HG03575 (cell line): Measurements from ENCODE around the gene PHACTR2.
"Not testable (repeated sequence)": the region's sequence is repeated elsewhere in the genome, so short reads cannot be mapped to it uniquely, and the experiment has no call there.

Experiments
- ATAC-seq: cut with Tn5 transposase; IDR thresholded peaks from one replicate; pipeline ENCODE4 v1.9.1; 2021; ENCODE audit not compliant: unreplicated experiment, insufficient number of reproducible peaks, low FRiP score; ENCODE audit errors: extremely low read depth

The PHACTR2 gene

DNA sequence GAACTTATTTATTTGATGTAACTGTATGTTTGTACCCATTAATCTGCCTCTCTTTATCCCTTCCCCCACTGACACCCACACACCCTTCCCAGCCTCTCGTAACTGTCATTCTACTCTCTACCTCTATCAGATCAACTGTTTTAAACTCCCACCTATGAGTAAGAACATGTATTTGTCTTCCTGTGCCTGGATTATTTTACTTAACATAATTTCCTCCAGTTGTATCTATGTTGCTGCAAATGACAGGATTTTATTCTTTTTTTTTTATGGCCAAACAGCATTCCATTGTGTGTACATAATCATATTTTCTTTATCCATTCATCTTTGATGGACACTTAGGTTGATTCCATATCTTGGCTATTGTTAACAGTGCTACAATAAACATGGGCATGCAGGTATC, 49.3 kb downstream of the PHACTR2 start:
- ATAC-seq: no peak

DNA sequence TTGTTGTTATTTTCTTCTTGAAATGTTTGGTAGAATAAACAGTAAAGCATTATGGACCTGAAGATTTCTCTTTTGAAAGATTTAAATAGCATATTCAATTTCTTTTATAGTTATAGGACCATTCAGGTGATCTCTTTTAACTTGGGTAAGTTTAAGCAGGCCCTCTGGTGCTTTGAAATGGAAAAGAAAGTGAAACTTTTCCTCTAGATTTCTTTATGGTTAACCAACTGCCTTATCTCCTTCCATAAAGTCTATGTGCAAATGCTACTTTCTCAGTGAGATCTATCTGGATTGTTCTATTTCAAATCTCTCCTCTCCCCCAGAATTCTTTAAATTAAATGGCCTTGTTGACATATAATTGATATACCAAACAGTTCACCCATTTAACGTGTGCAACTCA, 54.0 kb downstream of the PHACTR2 start:
- no peak for ATAC-seq

DNA sequence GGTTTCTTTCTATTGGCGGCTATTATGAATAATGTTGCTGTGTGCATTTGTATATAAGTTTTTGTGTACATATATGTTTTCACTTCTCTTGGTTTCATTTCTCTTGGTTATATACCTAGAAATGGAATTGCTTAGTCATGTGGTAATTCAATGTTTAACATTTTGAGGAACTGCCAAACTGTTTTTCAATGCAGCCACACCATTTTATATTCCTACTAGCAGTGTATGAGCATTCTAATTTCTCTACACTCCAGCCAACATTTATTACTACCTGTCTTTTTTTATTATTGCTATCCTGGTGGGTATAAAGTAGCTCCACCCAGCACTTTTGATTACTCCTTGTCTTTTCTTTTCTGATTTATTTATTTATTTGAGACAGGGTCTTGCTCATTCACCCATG, 54.8 kb downstream of the PHACTR2 start:
- no peak for ATAC-seq

DNA sequence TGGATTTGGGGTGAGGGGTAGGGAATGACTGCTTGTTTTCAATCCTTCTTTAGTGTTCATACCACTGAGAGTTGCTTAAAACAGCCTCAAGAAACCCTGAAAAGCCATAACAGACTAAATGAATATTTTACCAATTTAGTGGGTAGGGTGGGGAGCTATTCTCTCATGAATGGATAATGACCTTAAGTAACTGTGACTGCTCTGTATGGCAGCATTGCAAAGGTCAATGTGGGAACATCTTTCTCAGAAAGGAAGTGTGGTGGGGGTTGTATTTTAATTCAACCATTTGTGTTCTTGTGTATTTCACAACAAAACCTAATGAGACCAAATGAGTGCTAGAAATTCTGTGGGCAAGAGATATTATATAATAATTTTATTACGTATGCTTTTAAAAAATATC, 55.7 kb downstream of the PHACTR2 start:
- ATAC-seq: no peak

DNA sequence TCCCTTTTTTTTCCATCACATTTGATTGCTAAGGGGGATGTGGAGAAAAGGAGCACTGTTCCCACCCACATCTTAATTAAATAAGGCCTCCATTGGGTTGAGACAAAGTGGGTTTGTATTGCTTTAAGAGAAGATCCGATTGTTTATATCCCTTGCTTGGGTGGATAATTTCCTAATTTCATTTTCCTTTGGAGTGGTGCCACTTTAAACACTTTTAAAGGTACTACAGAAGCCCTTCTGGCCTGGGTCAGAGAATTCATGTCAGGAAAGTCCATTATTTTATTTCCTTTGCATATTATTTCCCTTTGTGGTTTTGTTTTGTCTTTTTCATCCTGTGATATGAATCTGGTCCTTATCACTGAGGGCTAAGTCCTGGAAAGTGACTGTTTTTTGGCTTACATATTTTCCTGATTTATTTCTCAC, 56.9 kb downstream of the PHACTR2 start:
- ATAC-seq: no peak

DNA sequence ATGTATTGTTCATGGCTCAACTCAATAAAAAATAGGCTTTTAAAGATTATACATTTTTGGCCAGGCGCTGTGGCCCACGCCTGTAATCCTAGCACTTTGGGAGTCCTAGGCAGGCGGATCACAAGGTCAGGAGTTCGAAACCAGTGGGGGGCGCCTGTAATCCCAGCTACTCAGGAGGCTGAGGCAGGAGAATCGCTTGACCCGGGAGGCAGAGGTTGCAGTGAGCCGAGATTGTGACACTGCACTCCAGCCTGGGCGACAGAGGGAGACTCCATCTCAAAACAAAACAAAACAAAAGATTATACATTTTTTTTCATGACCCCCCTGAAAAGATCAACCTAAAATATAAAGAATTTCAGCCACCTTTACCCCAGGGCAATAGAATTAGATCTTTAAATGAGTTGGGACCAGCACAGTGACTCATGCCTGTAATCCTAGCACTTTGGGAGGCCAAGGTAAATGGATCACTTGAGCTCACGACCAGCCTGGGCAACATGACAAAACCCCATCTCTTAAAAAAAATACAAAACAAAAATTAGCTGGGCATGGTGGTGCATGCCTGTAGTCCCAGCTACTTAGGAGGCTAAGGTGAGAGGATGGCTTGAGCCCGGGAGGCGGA, 60.4 kb downstream of the PHACTR2 start:
- ATAC-seq: not testable (repeated sequence)

DNA sequence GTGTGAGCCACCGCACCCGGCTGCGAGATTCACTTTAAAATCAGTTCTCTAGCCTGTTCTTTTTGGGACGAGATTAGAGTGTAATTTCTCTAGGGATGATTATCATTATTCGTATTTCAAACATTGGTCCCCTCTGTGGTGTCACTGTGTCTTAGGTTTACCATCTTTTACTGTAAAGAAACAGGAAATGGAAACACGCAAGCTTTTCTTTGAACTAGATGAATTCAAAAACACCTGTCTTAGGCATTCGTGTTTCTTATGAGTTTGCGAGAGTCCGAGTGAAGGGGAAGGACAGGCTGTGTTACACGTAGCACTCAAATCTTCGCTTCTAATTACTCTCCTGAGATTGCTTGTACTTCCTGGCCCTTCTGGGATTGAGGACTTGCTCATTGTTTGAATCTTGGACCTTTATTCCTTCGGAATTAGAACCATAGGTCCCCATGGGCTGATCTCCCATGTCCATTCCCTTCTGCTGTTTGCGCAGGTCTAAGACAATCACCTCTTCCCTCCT, 61.6 kb downstream of the PHACTR2 start:
- no peak for ATAC-seq

DNA sequence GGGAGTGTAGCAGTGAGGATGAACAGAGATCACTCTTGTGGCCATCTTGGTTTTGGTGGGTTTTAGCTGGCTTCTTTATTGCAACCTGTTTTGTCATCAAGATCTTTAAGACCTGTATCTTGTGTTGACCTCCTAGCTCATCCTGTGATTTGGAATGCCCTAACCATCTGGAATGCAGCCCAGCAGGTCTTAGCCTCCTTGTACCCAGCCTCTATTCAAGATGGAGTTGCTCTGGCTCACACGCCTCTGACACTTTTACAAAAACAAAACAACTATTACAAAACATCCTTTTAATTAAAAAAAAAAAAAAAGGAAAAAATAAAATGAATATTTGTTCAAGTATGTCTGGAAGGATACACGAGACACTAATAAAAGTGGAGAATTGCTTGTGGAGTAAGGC, 62.4 kb downstream of the PHACTR2 start:
- no peak for ATAC-seq

DNA sequence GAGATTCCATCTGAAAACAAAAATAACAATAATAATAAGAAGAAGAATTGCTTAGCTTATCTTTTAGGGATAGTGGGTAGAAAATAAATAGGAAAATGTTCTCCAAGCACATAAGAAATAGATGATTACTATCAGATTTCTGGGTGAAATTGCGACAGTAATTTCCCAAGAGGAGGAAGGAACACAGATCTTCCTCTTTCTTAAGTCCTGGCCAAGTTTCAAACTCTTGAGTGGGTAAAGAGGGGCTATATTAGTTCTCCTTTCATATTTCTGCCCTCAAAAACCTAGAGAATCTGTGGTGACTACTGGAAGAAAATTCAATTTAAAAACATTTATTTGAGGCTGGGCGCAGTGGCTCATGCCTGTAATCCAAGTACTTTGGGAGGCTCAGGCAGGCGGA, 63.7 kb downstream of the PHACTR2 start:
- no peak for ATAC-seq

DNA sequence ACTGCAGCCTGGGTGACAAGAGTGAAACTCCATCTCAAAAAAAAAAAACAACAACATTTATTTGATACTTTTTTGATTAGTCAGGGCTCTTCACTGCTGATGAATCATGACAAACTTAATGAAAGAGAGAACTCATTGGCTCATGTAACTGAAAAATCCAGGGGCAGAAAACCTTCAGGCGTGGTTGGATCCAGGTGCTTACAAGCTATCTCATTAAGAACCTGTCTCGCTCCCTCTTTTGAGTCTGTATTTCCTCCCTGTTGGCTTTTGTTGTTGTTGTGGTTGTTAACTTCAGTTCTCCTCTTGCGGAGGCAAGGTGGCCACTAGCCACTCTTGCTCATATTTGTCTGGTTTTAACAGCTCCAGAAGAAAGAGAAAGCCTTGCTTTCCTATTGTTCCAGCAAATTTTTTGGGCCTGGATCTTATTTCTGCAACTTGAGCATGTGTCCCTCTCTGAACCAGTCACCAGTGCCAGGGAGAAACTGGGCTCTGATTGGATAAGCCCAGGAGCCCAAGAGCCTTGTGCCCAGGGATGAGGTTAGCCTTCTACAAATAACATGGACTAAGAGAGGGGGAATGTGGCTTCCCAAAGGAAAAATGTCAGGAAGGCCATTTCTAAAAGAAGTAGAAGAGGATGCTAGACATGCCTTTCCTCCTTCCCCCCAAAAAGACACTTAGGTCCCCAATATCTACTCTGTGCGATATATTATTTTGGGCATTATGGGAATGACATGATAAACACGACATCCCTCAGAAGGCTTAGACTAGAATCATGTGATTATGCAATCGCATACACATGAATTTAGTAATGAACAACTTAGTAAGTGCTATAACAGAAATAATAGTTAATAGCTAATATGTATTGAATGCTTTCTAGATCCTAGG, 64.5 kb downstream of the PHACTR2 start:
- ATAC-seq: no peak

DNA sequence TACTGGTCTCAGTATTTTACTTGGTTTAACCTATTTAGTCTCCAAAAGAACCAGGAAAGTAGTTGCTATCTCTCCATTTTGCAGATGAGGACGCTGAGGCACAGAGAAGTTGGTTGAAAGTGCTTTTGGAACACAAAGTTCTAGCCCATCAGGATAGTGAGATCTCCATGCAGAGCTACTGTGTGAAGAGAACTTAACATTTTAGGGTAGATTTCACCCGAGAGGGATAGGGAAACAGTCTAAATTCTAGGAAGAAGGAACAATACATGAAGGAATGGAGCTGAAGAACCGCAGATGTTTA, 65.1 kb downstream of the PHACTR2 start:
- no peak for ATAC-seq

DNA sequence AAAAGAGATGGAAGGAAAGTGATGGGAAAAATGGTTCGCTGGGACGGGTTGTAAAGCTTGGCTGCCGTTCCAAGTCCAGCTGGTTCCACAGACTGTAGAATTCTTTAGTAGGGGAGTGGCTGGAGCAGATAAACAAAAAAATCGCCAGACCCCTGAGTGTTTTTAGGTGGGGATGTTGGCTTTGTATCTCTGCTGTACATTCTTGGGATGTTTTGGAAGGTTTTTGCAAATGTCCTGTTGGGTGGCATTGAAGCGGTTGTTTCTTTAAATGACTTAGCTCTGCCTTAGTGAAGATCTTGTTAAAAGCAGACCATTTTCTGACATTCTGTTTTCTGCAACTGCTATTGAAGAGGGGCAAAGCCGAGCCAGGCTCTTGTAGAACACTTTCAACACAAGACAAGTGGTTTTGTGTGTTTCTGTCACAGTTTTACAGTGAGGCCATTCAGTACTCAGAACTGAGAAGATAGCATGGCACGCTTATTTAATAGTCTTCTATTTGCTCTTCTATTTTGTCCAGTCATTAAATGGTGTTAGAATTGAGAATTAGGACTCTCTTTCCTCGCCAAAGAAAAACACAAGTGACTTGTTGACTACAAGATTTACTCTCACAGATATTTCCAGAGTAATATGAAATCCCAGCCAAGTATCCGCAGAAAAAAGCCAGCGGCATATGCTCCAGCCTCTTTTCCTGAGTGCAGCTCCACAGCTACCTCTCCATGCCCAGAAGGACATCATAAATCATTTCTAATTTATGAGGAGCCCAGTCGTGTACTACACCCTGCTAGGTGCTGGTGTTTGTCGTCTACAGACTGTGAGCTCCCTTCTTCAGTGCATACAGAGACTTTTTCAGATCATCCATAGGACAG, 65.8 kb downstream of the PHACTR2 start:
- ATAC-seq: no peak

DNA sequence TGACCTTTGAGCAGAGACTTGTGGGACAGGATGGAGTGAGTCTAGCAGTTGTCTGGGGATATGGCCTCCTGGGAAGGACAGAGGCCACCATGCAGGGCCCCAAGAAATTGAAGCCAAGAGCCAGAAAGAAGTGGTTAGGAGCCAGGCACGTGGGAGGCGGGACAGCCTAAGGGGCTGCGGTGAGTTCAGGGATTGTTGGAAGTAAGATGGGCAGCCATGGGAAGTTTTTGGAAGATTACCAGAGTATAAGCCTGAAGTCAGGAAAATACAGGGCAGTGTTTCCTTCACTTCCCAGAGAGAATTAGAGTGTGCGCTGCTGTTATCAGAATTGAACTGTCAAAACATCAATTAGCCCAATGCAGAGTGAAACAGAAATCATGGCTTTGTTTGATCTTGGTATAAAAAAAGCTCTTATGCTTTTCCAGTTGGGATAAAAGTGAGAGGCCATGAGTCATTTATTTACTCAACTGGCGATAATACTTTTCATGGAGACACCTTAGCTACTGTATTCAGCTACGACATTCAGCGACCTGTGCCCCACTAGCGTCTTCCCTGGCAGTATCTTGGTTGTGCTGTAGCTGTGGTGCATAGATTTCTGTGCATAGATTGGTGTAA, 66.9 kb downstream of the PHACTR2 start:
- ATAC-seq: no peak

DNA sequence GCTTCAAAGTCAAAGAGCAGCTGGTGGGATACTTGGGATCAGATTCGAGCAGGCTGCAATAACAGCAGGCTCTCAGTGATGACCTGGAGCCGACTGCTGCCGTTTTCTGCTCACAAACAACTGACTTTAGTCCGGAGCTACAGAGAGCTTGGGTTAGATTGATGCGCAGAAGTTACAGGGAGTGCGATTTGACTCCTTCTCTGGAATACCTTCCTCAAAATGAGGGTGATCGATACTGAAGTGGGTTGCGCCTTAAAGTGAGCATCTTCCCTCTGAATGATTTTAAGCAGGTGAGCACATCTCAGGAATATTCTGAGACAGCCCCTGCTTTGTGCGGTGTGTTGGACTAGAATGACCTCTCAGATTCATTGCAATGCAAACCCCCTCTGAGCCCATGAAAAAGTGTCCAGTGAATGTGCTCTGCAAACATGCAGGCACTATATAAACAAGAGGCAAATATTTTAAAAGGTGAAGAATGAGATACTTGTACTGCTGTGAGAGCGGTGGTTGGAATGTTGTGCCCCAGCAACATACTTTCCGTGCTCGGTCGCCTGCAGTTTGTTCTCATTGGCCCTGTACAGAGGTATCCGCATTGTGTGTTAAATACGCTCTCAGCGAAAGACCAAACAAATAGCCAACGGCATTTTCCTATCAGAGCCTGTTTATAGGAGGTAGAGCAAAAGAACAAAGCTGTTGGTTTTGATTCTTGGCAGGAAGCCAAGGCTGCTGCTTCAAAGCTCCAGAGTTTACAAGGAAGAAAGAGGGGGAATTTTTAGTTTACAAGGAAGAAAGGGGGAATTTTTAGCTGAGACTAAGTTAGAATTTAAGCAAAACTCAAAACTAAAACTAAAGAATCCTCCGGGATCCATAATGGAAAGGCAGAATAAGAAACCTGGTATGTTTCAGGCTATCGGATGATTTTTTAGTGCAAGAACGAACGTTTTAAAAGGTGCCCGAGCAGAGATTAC, 67.7 kb downstream of the PHACTR2 start:
- no peak for ATAC-seq

DNA sequence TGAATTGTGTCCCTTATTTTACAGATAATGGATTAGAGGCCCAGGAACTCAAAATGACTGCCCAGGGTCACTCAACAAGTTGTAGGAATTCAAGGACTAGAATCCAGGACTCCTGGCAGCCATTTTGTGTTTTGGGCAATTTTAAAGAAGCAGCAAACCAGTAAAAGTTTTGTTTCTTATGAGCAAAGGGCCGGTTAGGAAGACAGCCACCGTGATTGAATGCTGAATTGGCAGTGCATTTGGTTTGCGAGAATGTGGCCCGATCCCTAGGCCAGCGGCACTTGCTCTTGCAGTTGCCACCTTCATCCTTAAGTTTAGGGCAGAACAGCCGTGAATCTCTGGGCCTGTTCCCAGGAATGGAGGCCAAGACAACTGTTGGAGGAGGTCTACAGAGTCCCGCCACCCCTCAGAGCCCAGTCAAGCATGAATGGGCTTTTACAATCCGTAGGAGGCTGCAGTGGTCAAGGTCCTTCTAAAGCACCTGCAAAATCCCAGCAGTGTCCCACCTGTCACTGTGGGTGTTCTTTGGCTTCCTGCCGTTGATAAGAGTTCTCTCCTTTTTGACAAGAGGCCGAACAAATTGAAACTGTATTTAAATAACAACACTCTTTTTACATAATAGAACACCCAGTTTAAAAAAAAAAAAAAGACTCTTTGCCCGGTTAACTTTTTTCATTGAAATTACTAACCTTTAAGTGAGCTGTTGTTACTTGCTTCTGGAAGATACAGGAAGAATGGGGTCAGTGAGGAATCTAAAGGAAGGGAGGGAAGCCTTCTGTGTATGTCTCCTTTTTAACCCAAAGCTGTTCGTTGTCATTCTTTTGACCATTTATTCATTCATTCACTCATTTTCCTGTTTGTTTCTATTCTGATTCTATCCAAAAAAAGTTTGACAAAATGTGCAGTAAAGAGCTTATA, 68.7 kb downstream of the PHACTR2 start:
- no peak for ATAC-seq

DNA sequence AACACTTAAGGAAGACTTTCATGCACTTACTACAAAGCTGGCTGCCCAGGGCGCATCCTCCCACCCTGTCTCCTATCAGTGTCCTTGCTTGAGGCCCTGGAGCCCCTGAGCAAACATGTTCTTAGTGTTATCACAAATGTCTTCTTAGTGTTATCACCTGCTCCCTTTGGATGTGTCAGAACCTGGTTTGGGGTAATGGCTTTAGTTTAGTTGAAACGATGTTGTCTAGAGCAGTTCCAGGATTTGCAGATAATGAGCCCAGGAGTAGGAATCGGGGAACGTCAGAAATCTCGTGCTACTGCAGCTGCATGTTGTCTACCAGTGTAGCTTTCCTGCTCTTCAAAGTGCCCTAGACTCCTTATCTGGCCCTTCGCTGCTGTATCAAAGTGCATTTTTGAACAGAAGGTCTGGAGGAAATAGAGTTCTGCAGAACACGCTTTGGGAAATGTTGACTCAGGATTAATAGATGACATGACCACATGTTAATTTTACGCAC, 69.6 kb downstream of the PHACTR2 start:
- ATAC-seq: no peak

DNA sequence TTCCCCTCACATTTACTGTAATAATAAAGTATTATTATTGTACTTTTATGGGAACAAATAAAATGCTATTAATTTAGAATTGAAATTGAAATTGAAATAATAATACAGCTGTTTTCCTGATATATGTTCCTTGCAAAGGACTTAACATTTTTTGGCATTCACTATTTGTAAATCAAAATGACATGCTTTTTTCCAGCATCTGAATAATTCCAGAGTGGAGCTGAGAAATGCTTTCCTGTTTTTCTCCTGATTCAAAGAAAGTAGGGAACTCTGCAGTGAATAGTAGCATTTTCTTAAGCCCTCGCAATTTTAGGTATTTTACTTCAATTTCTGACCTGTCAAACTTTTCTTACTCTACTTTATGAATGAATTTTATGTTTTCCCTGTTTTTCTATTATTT, 72.1 kb downstream of the PHACTR2 start:
- ATAC-seq: no peak
